ENCODE results near the gene CCDC71. TPM values are rescaled to one million over a fixed set of nuclear protein-coding genes. Genes with fewer than 3 reads are reported as not detected.
A peak's percentile ranks its signal among the peaks of the same experiment; 100 is the strongest.

The CCDC71 gene
- polyA plus RNA-seq, result 10 to 100 TPM; 10.1 to 19.1 TPM

DNA sequence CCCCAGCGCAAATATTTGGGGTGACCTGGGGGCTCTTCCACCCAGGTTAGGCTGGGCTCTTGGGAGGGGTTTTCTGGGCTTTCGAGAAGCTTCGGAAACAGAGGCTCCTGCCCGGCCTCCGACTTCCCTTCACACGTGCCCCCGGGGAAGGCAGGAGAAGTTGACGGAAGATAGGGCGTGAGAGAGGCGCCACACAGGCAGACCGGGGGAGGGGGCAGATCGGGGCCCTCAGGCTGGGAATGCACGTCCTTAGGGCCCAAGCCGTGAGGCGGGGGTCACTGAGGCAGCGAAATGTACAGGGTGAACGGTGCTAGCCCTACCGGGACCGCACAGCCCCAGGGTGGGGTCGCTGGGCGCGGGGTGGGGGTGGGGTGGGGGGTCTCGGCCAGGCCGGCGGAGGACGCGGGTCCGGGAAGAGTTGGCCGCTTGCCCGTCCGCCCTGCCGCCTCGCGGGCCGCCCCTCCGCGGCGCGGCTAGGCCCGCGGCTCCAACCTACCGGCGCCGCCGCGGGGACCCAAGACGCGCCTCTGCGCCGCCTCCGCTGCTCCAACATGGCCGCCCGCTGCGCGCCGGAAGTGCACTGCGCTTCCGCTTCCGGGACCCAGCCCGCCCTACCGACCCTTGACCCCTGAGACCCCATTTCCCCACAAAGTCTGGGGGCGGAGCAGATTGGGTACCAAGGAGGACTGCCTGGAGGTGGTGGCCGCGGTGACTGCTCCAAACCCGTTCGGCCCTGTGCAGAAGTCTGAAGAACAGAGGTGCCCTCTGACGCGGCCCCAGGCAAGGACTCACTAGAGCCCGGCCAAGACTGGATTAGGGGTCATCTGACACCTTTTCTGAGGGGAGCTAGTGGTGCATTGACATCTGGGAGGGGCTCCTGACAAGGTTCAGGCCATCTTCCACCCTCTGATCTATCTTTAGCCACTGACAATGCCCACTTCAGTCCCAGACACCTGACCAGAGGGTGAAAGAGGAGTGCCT lies at the start of gene CCDC71:
CCDC71 (minus strand) TSS at position 561 of the 981 bp plus-strand sequence. CDS start 2,123 bp downstream, outside the sequence.
- Histone ChIP-seq H3K4me3 (ENCODE audit: low read depth in 1 of 2, low read length in 2 of 2) (peak within 1 kb of the TSS; percentile 72 to 94), H3K27me3 (ENCODE audit: control insufficient read depth in 1 of 2, insufficient read depth in 2 of 2, low read length in 2 of 2) (no peaks in the 10 kb centered on the region), H3K27ac (ENCODE audit: low read depth in 2 of 2, low read length in 1 of 2) (peak within 1 kb of the TSS; percentile 86 to 91), H3K36me3 (ENCODE audit: control insufficient read depth in 2 of 2, insufficient read depth in 2 of 2, low read length in 1 of 2) (peaks cover 12 to 16% of the 10 kb centered on the region in 2 donors), H3K9me3 (ENCODE audit: control insufficient read depth in 2 of 2, insufficient read depth in 1 of 2, low read depth in 1 of 2, low read length in 1 of 2) (no peaks in the 10 kb centered on the region), H3K4me1 (ENCODE audit: control insufficient read depth in 2 of 2, insufficient read depth in 2 of 2, low read length in 1 of 2) (peaks cover 6 to 9% of the 10 kb centered on the region in 2 donors)
- 3% methylated on average over 66 to 69 of the region's 69 CpGs for WGBS, 2 donors

GRCh38 chr3:49213998-49214397 lies 47.9 kb upstream of the CCDC71 start:
- WGBS, 2 donors, result 85 to 88% methylated on average over 2 of the region's 2 CpGs
- Histone ChIP-seq H3K36me3 (ENCODE audit: control insufficient read depth in 2 of 2, insufficient read depth in 2 of 2, low read length in 1 of 2) (no peaks in the 10 kb centered on the region), H3K27ac (ENCODE audit: low read depth in 2 of 2, low read length in 1 of 2) (no peak overlapping the region), H3K27me3 (ENCODE audit: control insufficient read depth in 1 of 2, insufficient read depth in 2 of 2, low read length in 2 of 2) (no peaks in the 10 kb centered on the region), H3K4me1 (ENCODE audit: control insufficient read depth in 2 of 2, insufficient read depth in 2 of 2, low read length in 1 of 2) (peaks cover 0 to 5% of the 10 kb centered on the region in 2 donors), H3K9me3 (ENCODE audit: control insufficient read depth in 2 of 2, insufficient read depth in 1 of 2, low read depth in 1 of 2, low read length in 1 of 2) (no peaks in the 10 kb centered on the region), H3K4me3 (ENCODE audit: low read depth in 1 of 2, low read length in 2 of 2) (no peak overlapping the region)

- 96% methylated on average over 15 of the region's 15 CpGs for WGBS, 2 donors
- Histone ChIP-seq H3K9me3 (ENCODE audit: control insufficient read depth in 2 of 2, insufficient read depth in 1 of 2, low read depth in 1 of 2, low read length in 1 of 2) (no peaks in the 10 kb centered on the region), H3K4me1 (ENCODE audit: control insufficient read depth in 2 of 2, insufficient read depth in 2 of 2, low read length in 1 of 2) (peaks cover 0 to 5% of the 10 kb centered on the region in 2 donors), H3K36me3 (ENCODE audit: control insufficient read depth in 2 of 2, insufficient read depth in 2 of 2, low read length in 1 of 2) (no peaks in the 10 kb centered on the region), H3K27me3 (ENCODE audit: control insufficient read depth in 1 of 2, insufficient read depth in 2 of 2, low read length in 2 of 2) (no peaks in the 10 kb centered on the region), H3K27ac (ENCODE audit: low read depth in 2 of 2, low read length in 1 of 2) (no peak overlapping the region), H3K4me3 (ENCODE audit: low read depth in 1 of 2, low read length in 2 of 2) (no peak overlapping the region)
Measured at GRCh38 chr3:49213541-49213943, 47.4 kb upstream of the CCDC71 start.

DNA sequence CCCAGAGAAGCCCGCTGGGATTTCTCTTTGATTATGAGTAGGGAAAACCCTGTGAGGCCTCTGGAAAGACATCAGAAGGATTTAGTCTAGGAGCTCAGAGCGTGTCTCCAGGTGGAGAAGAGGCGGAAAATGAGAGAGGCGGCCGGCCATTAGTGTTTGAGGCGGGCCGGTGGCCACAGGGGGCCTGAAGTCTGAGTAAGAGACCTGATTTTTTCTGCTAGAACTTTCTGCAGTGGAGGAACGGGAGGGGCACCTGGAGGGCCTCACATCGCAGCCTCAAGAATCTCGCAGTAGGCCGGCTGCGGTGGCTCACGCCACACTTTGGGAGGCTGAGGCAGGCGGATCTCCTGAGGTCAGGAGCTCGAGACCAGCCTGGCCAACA lies 33.8 kb upstream of the CCDC71 start:
- no peaks in the 10 kb centered on the region for H3K9me3 ChIP-seq (ENCODE audit: control insufficient read depth in 2 of 2, insufficient read depth in 1 of 2, low read depth in 1 of 2, low read length in 1 of 2)
- peak overlapping the region; percentile 25 to 27 for H3K4me3 ChIP-seq (ENCODE audit: low read depth in 1 of 2, low read length in 2 of 2)
- H3K4me1 ChIP-seq (ENCODE audit: control insufficient read depth in 2 of 2, insufficient read depth in 2 of 2, low read length in 1 of 2), result peaks cover 0 to 3% of the 10 kb centered on the region in 2 donors
- 81 to 84% methylated on average over 15 of the region's 15 CpGs for WGBS, 2 donors
- H3K36me3 ChIP-seq (ENCODE audit: control insufficient read depth in 2 of 2, insufficient read depth in 2 of 2, low read length in 1 of 2), result no peaks in the 10 kb centered on the region
- peak overlapping the region in 1 of 2 donors; percentile 42 for H3K27ac ChIP-seq (ENCODE audit: low read depth in 2 of 2, low read length in 1 of 2)
- H3K27me3 ChIP-seq (ENCODE audit: control insufficient read depth in 1 of 2, insufficient read depth in 2 of 2, low read length in 2 of 2), result no peaks in the 10 kb centered on the region

- Histone ChIP-seq H3K4me1 (ENCODE audit: control insufficient read depth in 2 of 2, insufficient read depth in 2 of 2, low read length in 1 of 2) (peaks cover 0 to 3% of the 10 kb centered on the region in 2 donors), H3K36me3 (ENCODE audit: control insufficient read depth in 2 of 2, insufficient read depth in 2 of 2, low read length in 1 of 2) (no peaks in the 10 kb centered on the region), H3K27ac (ENCODE audit: low read depth in 2 of 2, low read length in 1 of 2) (peak overlapping the region in 1 of 2 donors; percentile 42), H3K9me3 (ENCODE audit: control insufficient read depth in 2 of 2, insufficient read depth in 1 of 2, low read depth in 1 of 2, low read length in 1 of 2) (no peaks in the 10 kb centered on the region), H3K27me3 (ENCODE audit: control insufficient read depth in 1 of 2, insufficient read depth in 2 of 2, low read length in 2 of 2) (no peaks in the 10 kb centered on the region), H3K4me3 (ENCODE audit: low read depth in 1 of 2, low read length in 2 of 2) (peak overlapping the region; percentile 25 to 27)
- WGBS, 2 donors, result 27 to 31% methylated on average over 51 to 53 of the region's 53 CpGs
Measured at GRCh38 chr3:49199239-49199899, 33.2 kb upstream of the CCDC71 start.

DNA sequence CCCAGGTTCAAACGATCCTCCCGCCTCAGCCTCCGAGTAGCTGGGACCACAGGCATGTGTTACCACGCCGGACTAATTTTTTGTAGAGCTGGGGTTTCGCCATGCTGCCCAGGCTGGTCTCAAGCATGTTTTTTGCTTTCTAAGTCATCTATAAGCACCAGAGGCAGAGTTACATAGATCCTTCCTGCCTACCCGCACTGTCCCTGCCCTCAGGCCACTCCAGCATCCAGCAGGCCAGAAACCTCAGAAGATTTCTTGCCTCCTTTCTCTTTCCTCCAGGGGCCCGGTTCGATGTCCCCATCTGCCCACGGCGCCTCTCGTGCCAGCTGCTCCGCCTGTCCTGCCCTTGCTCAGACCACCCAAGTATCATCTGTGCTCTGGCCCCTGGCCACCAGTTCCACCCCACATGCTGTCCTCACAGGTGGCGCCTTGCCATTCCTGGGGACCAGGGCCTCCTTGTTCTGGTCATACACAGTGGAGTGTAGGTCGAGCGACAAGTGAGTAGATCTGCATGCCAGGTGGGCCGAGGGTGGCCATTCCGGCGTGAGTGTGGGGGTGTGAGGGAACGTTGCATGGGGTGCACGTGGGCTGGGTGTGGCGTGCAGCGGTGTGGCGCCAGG lies 32.6 kb upstream of the CCDC71 start:
- peaks cover 0 to 3% of the 10 kb centered on the region in 2 donors for H3K4me1 ChIP-seq (ENCODE audit: control insufficient read depth in 2 of 2, insufficient read depth in 2 of 2, low read length in 1 of 2)
- peak overlapping the region in 1 of 2 donors; percentile 27 for H3K4me3 ChIP-seq (ENCODE audit: low read depth in 1 of 2, low read length in 2 of 2)

GRCh38 chr3:49198161-49198560 lies 32.0 kb upstream of the CCDC71 start:
- peaks cover 0 to 3% of the 10 kb centered on the region in 2 donors for H3K4me1 ChIP-seq (ENCODE audit: control insufficient read depth in 2 of 2, insufficient read depth in 2 of 2, low read length in 1 of 2)
- no peaks in the 10 kb centered on the region for H3K36me3 ChIP-seq (ENCODE audit: control insufficient read depth in 2 of 2, insufficient read depth in 2 of 2, low read length in 1 of 2)
- H3K9me3 ChIP-seq (ENCODE audit: control insufficient read depth in 2 of 2, insufficient read depth in 1 of 2, low read depth in 1 of 2, low read length in 1 of 2), result no peaks in the 10 kb centered on the region
- no peak overlapping the region for H3K4me3 ChIP-seq (ENCODE audit: low read depth in 1 of 2, low read length in 2 of 2)
- H3K27ac ChIP-seq (ENCODE audit: low read depth in 2 of 2, low read length in 1 of 2), result no peak overlapping the region
- 41 to 43% methylated on average over 3 of the region's 3 CpGs for WGBS, 2 donors
- H3K27me3 ChIP-seq (ENCODE audit: control insufficient read depth in 1 of 2, insufficient read depth in 2 of 2, low read length in 2 of 2), result no peaks in the 10 kb centered on the region

More for the DNA sequence above, 32.6 kb upstream of the CCDC71 start:
- H3K36me3 ChIP-seq (ENCODE audit: control insufficient read depth in 2 of 2, insufficient read depth in 2 of 2, low read length in 1 of 2), result no peaks in the 10 kb centered on the region
- H3K9me3 ChIP-seq (ENCODE audit: control insufficient read depth in 2 of 2, insufficient read depth in 1 of 2, low read depth in 1 of 2, low read length in 1 of 2), result no peaks in the 10 kb centered on the region
- no peaks in the 10 kb centered on the region for H3K27me3 ChIP-seq (ENCODE audit: control insufficient read depth in 1 of 2, insufficient read depth in 2 of 2, low read length in 2 of 2)
- WGBS, 2 donors, result 61 to 63% methylated on average over 24 of the region's 24 CpGs
- peak overlapping the region in 1 of 2 donors; percentile 22 for H3K27ac ChIP-seq (ENCODE audit: low read depth in 2 of 2, low read length in 1 of 2)

- no peaks in the 10 kb centered on the region for H3K4me1 ChIP-seq (ENCODE audit: control insufficient read depth in 2 of 2, insufficient read depth in 2 of 2, low read length in 1 of 2)
- no peaks in the 10 kb centered on the region for H3K9me3 ChIP-seq (ENCODE audit: control insufficient read depth in 2 of 2, insufficient read depth in 1 of 2, low read depth in 1 of 2, low read length in 1 of 2)
- no peak overlapping the region for H3K27ac ChIP-seq (ENCODE audit: low read depth in 2 of 2, low read length in 1 of 2)
- no peaks in the 10 kb centered on the region for H3K27me3 ChIP-seq (ENCODE audit: control insufficient read depth in 1 of 2, insufficient read depth in 2 of 2, low read length in 2 of 2)
- H3K36me3 ChIP-seq (ENCODE audit: control insufficient read depth in 2 of 2, insufficient read depth in 2 of 2, low read length in 1 of 2), result no peaks in the 10 kb centered on the region
- WGBS, 2 donors, result 90 to 92% methylated on average over 1 of the region's 1 CpG
- no peak overlapping the region for H3K4me3 ChIP-seq (ENCODE audit: low read depth in 1 of 2, low read length in 2 of 2)
Measured at GRCh38 chr3:49191741-49192140, 25.6 kb upstream of the CCDC71 start.

- H3K36me3 ChIP-seq (ENCODE audit: control insufficient read depth in 2 of 2, insufficient read depth in 2 of 2, low read length in 1 of 2), result no peaks in the 10 kb centered on the region
- WGBS, 2 donors, result 67 to 76% methylated on average over 1 of the region's 1 CpG
- no peaks in the 10 kb centered on the region for H3K9me3 ChIP-seq (ENCODE audit: control insufficient read depth in 2 of 2, insufficient read depth in 1 of 2, low read depth in 1 of 2, low read length in 1 of 2)
- no peak overlapping the region for H3K27ac ChIP-seq (ENCODE audit: low read depth in 2 of 2, low read length in 1 of 2)
- no peaks in the 10 kb centered on the region for H3K4me1 ChIP-seq (ENCODE audit: control insufficient read depth in 2 of 2, insufficient read depth in 2 of 2, low read length in 1 of 2)
- no peaks in the 10 kb centered on the region for H3K27me3 ChIP-seq (ENCODE audit: control insufficient read depth in 1 of 2, insufficient read depth in 2 of 2, low read length in 2 of 2)
- no peak overlapping the region for H3K4me3 ChIP-seq (ENCODE audit: low read depth in 1 of 2, low read length in 2 of 2)
Measured at GRCh38 chr3:49183873-49184272, 17.7 kb upstream of the CCDC71 start.

Measured in esophagus (tissue), 2 donors.